HEK293 (cell line): ENCODE results near the gene ABCA5.

Source experiments
- CTCF ChIA-PET: fragments of 350-600 bp; formaldehyde crosslinking; extraction: SDS; loops from one replicate; lab custom pipeline; 2021; ENCODE audit warnings: antibody characterized with exemption; lab: Yijun Ruan, JAX
- POLR2A ChIA-PET: fragments of 300-600 bp; formaldehyde crosslinking; extraction: SDS; loops from one replicate; lab custom pipeline; 2020; ENCODE audit warnings: antibody characterized with exemption, inconsistent platforms; lab: Yijun Ruan, JAX
- H3K27ac ChIP-seq: fragments of 200-500 bp; sonication (Bioruptor generic); 2 replicates; pipeline ENCODE4 v1.5.1; 2014; ENCODE audit warnings: low read depth, low read length, control low read depth, inconsistent platforms; ENCODE audit errors: extremely low read depth
- H3K36me3 ChIP-seq, 2 experiments: fragments of 200-500 bp in 1 of 2; sonication (Bioruptor generic) in 1 of 2; 1 replicate in 1 of 2; 2 replicates in 1 of 2; pipeline ENCODE4 v1.5.1; 2014 to 2017; ENCODE audit warnings: inconsistent platforms in 2 of 2, low read length in 2 of 2; ENCODE audit not compliant: control insufficient read depth in 2 of 2, insufficient read depth in 1 of 2
- H3K4me1 ChIP-seq: fragments of 200-500 bp; sonication (Bioruptor generic); 2 replicates; pipeline ENCODE4 v1.5.1; 2014; ENCODE audit warnings: mild to moderate bottlenecking, low read length, inconsistent platforms; ENCODE audit not compliant: control insufficient read depth, insufficient read depth
- H3K4me3 ChIP-seq: 2 replicates; pipeline ENCODE4 v1.5.1; 2011; ENCODE audit warnings: low read depth, mild to moderate bottlenecking, control low read depth, low read length, moderate library complexity
- H3K9me3 ChIP-seq: fragments of 200-500 bp; sonication (Bioruptor generic); 2 replicates; pipeline ENCODE4 v1.5.1; 2014; ENCODE audit warnings: low read depth, low read length, inconsistent platforms; ENCODE audit not compliant: control insufficient read depth, insufficient read depth
- BCL11A ChIP-seq: fragments of 450-650 bp; formaldehyde crosslinking; IDR thresholded peaks from 2 replicates; pipeline ENCODE4 v1.5.1; 2016; ENCODE audit warnings: low read depth, missing biosample characterization, missing genetic modification characterization
- FEZF1 ChIP-seq: fragments of 450-650 bp; formaldehyde crosslinking; IDR thresholded peaks from 2 replicates; pipeline ENCODE4 v1.5.1; 2016; ENCODE audit warnings: missing biosample characterization, missing genetic modification characterization
- HOXA7 ChIP-seq: sonication (generic); formaldehyde crosslinking; IDR thresholded peaks from 2 replicates; pipeline ENCODE4 v1.8.1; 2022; ENCODE audit warnings: missing genetic modification reagents, borderline replicate concordance
- HOXD13 ChIP-seq: sonication (generic); formaldehyde crosslinking; IDR thresholded peaks from 2 replicates; pipeline ENCODE4 v1.8.0; 2022; ENCODE audit warnings: missing genetic modification reagents, borderline replicate concordance
- IKZF3 ChIP-seq: fragments of 450-650 bp; IDR thresholded peaks from 2 replicates; pipeline ENCODE4 v1.5.0; 2018; ENCODE audit warnings: missing biosample characterization, mild to moderate bottlenecking, missing genetic modification characterization, moderate library complexity
- INSM2 ChIP-seq: fragments of 450-650 bp; formaldehyde crosslinking; IDR thresholded peaks from 2 replicates; pipeline ENCODE4 v1.5.1; 2016; ENCODE audit warnings: missing biosample characterization, missing genetic modification characterization
- KLF1 ChIP-seq: fragments of 450-650 bp; formaldehyde crosslinking; IDR thresholded peaks from 2 replicates; pipeline ENCODE4 v1.5.1; 2016; ENCODE audit warnings: missing biosample characterization, missing genetic modification characterization
- PRDM4 ChIP-seq: fragments of 450-650 bp; formaldehyde crosslinking; IDR thresholded peaks from 2 replicates; pipeline ENCODE4 v1.5.1; 2017; ENCODE audit warnings: missing biosample characterization, missing genetic modification characterization
- RBAK ChIP-seq: fragments of 450-650 bp; formaldehyde crosslinking; IDR thresholded peaks from 2 replicates; pipeline ENCODE4 v1.5.1; 2016; ENCODE audit warnings: missing biosample characterization, missing genetic modification characterization
- SCRT1 ChIP-seq: fragments of 450-650 bp; formaldehyde crosslinking; IDR thresholded peaks from 2 replicates; pipeline ENCODE4 v1.5.1; 2016; ENCODE audit warnings: missing biosample characterization, missing genetic modification characterization, borderline replicate concordance
- WT1 ChIP-seq: fragments of 450-650 bp; formaldehyde crosslinking; IDR thresholded peaks from 2 replicates; pipeline ENCODE4 v1.5.1; 2016; ENCODE audit warnings: missing biosample characterization, missing genetic modification characterization
- YY2 ChIP-seq: fragments of 450-650 bp; formaldehyde crosslinking; IDR thresholded peaks from 2 replicates; pipeline ENCODE4 v1.5.1; 2016; ENCODE audit warnings: missing biosample characterization, missing genetic modification characterization
- ZBTB20 ChIP-seq: fragments of 450-650 bp; formaldehyde crosslinking; IDR thresholded peaks from 2 replicates; pipeline ENCODE4 v1.5.1; 2016; ENCODE audit warnings: missing biosample characterization, missing genetic modification characterization
- ZFP69B ChIP-seq: fragments of 450-650 bp; formaldehyde crosslinking; IDR thresholded peaks from 2 replicates; pipeline ENCODE4 v1.5.1; 2016; ENCODE audit warnings: missing biosample characterization, missing genetic modification characterization
- ZNF121 ChIP-seq: fragments of 450-650 bp; formaldehyde crosslinking; IDR thresholded peaks from 2 replicates; pipeline ENCODE4 v1.5.1; 2016; ENCODE audit warnings: missing biosample characterization, missing genetic modification characterization
- ZNF280C ChIP-seq: fragments of 450-650 bp; formaldehyde crosslinking; IDR thresholded peaks from 2 replicates; pipeline ENCODE4 v1.5.1; 2016; ENCODE audit warnings: missing biosample characterization, missing genetic modification characterization
- ZNF354C ChIP-seq: fragments of 450-650 bp; formaldehyde crosslinking; IDR thresholded peaks from 2 replicates; pipeline ENCODE4 v1.5.1; 2016; ENCODE audit warnings: missing biosample characterization, missing genetic modification characterization, low read depth, borderline replicate concordance
- ZNF394 ChIP-seq: fragments of 450-650 bp; formaldehyde crosslinking; IDR thresholded peaks from 2 replicates; pipeline ENCODE4 v1.5.1; 2016; ENCODE audit warnings: missing biosample characterization, missing genetic modification characterization, mild to moderate bottlenecking, moderate library complexity, borderline replicate concordance
- ZNF423 ChIP-seq: fragments of 450-650 bp; formaldehyde crosslinking; IDR thresholded peaks from 2 replicates; pipeline ENCODE4 v1.5.1; 2016; ENCODE audit warnings: missing biosample characterization, missing genetic modification characterization
- ZNF530 ChIP-seq: fragments of 450-650 bp; formaldehyde crosslinking; IDR thresholded peaks from 2 replicates; pipeline ENCODE4 v1.5.1; 2016; ENCODE audit warnings: low read depth, missing biosample characterization, missing genetic modification characterization
- ZNF571 ChIP-seq: fragments of 450-650 bp; formaldehyde crosslinking; IDR thresholded peaks from 2 replicates; pipeline ENCODE4 v1.5.0; 2017; ENCODE audit warnings: missing biosample characterization, missing genetic modification characterization
- ZNF645 ChIP-seq: fragments of 450-650 bp; formaldehyde crosslinking; IDR thresholded peaks from 2 replicates; pipeline ENCODE4; 2016; ENCODE audit warnings: missing biosample characterization, missing genetic modification characterization
- ZSCAN30 ChIP-seq: fragments of 450-650 bp; IDR thresholded peaks from 2 replicates; pipeline ENCODE4 v1.5.1; 2018; ENCODE audit warnings: missing biosample characterization, mild to moderate bottlenecking, missing genetic modification characterization, moderate library complexity

Gene ABCA5

GRCh38 chr17:69375229-69375628, 48.3 kb upstream of the ABCA5 start:
- H3K27ac ChIP-seq, result no peak overlapping the region
- ChIA-PET POLR2A (no interaction called here), CTCF (interaction anchor here (0.6 to 0.9 kb wide), 3 partner anchors 16 to 96 kb away, joined by 3 to 5 read pairs (median 4); no protein-coding TSS in a partner anchor)
- H3K4me3 ChIP-seq, result no peak overlapping the region
- TF ChIP-seq KLF1 (tag by site-specific recombination), result no peak
- TF ChIP-seq ZSCAN30 (tag by site-specific recombination), result no peak
- no peak for TF ChIP-seq WT1
- no peaks in the 10 kb centered on the region for H3K9me3 ChIP-seq
- H3K4me1 ChIP-seq, result no peaks in the 10 kb centered on the region
- no peaks in the 10 kb centered on the region for H3K36me3 ChIP-seq

GRCh38 chr17:69373069-69373468, 46.1 kb upstream of the ABCA5 start:
- TF ChIP-seq ZNF645 (tag by site-specific recombination) (no peak), HOXA7 (CRISPR knock-in tag) (no peak), PRDM4 (tag by site-specific recombination) (no peak), ZNF121 (tag by site-specific recombination) (no peak), ZNF354C (tag by site-specific recombination) (no peak), RBAK (tag by site-specific recombination) (no peak), SCRT1 (no peak), INSM2 (tag by site-specific recombination) (no peak), IKZF3 (tag by site-specific recombination) (no peak), ZFP69B (no peak), ZNF571 (no peak), BCL11A (tag by site-specific recombination) (no peak)
- no peak overlapping the region for H3K27ac ChIP-seq
- H3K4me1 ChIP-seq, result no peaks in the 10 kb centered on the region
- H3K9me3 ChIP-seq, result no peaks in the 10 kb centered on the region
- ChIA-PET POLR2A (no interaction called here), CTCF (interaction anchor here (0.5 to 0.7 kb wide), 2 partner anchors 16 to 31 kb away, joined by 3 to 4 read pairs; no protein-coding TSS in a partner anchor)
- no peaks in the 10 kb centered on the region for H3K36me3 ChIP-seq
- H3K4me3 ChIP-seq, result no peak overlapping the region

GRCh38 chr17:69367298-69367697, 40.4 kb upstream of the ABCA5 start:
- H3K27ac ChIP-seq, result no peak overlapping the region
- no peak overlapping the region for H3K4me3 ChIP-seq
- no peaks in the 10 kb centered on the region for H3K36me3 ChIP-seq
- TF ChIP-seq FEZF1, result no peak
- no peak for TF ChIP-seq ZNF645 (tag by site-specific recombination)
- no peak for TF ChIP-seq ZNF423 (tag by site-specific recombination)
- no peak for TF ChIP-seq ZNF530 (tag by site-specific recombination)
- no peak for TF ChIP-seq ZNF394 (tag by site-specific recombination)
- TF ChIP-seq ZNF280C (tag by site-specific recombination), result no peak
- TF ChIP-seq ZBTB20 (tag by site-specific recombination), result no peak
- no peak for TF ChIP-seq HOXD13 (CRISPR knock-in tag)
- TF ChIP-seq YY2, result no peak
- POLR2A ChIA-PET, result no interaction called here
- CTCF ChIA-PET, result interaction anchor here (1.1 kb wide), 1 partner anchor 157 kb away, joined by 3 read pairs; no protein-coding TSS in a partner anchor
- H3K9me3 ChIP-seq, result no peaks in the 10 kb centered on the region
- no peaks in the 10 kb centered on the region for H3K4me1 ChIP-seq
